ENCODE measurements around the gene PDXDC1. TPM values are rescaled to one million over a fixed set of nuclear protein-coding genes. Genes with fewer than 3 reads are reported as not detected.
"Not testable (repeated sequence)": the region's sequence is repeated elsewhere in the genome, so short reads cannot be mapped to it uniquely, and the experiment has no call there.

Gene PDXDC1
- total and polyA plus RNA-seq, 9 of the 15 experiments (the other 6 are each of a cell fraction or from before 2014, with no cell fraction given): 5.1 to 95.4 (median 45.8) TPM

GRCh38 chr16:14978908-14979307, 4.1 kb downstream of the PDXDC1 start:
- H3K9me3 ChIP-seq (replicated peaks; ENCODE audit: control insufficient read depth, insufficient read depth, low read depth, low read length); H3K9me1 ChIP-seq (ENCODE audit: control insufficient read depth, insufficient read depth, low read length); ATAC-seq; H3K27me3 ChIP-seq (ENCODE audit: control insufficient read depth in 2 of 2, insufficient read depth in 2 of 2, low read length in 2 of 2); H3K4me2 ChIP-seq (ENCODE audit: insufficient read depth, low read length); BruUV-seq (replicated peaks); POLR2A ChIA-PET; H3K9ac ChIP-seq (ENCODE audit: insufficient read depth in 1 of 2, low read depth in 2 of 2, low read length in 2 of 2); FAIRE-seq; H3K36me3 ChIP-seq (ENCODE audit: control insufficient read depth, insufficient read depth, low read length); DNase-seq (ENCODE audit: extremely low read depth in 1 of 4, low spot score in 3 of 4); H3K27ac ChIP-seq (ENCODE audit: extremely low read depth, low read depth, low read length); intact Hi-C loops (cut with micrococcal nuclease); in situ Hi-C loops (cut with MboI); H4K20me1 ChIP-seq (replicated peaks; ENCODE audit: control insufficient read depth, insufficient read depth, low read length); CTCF ChIA-PET (ENCODE audit: low intra/inter-chr PET ratio); H2AFZ ChIP-seq (ENCODE audit: low read depth, low read length); H3K4me3 ChIP-seq: not testable (repeated sequence)
- H3K4me1 ChIP-seq (replicated peaks in 1 of 2; ENCODE audit: control insufficient read depth in 2 of 2, insufficient read depth in 2 of 2, low read length in 2 of 2): peaks cover 3 to 12% of the 10 kb centered on the region in 2 experiments; a peak in 4 of 5 replicates
- 83% methylated on average over 4 of the region's 4 CpGs for WGBS (ENCODE audit: insufficient coverage, low coverage, missing lambda C conversion rate)
- peak in 1 of 2 experiments; percentile 67; a peak in 1 of 4 replicates for TF ChIP-seq SRF (CRISPR knock-in tag; IDR thresholded peaks at IDR 0.05)
- H3K79me2 ChIP-seq (ENCODE audit: control insufficient read depth, insufficient read depth, low read length): peaks cover 47% of the 10 kb centered on the region

DNA sequence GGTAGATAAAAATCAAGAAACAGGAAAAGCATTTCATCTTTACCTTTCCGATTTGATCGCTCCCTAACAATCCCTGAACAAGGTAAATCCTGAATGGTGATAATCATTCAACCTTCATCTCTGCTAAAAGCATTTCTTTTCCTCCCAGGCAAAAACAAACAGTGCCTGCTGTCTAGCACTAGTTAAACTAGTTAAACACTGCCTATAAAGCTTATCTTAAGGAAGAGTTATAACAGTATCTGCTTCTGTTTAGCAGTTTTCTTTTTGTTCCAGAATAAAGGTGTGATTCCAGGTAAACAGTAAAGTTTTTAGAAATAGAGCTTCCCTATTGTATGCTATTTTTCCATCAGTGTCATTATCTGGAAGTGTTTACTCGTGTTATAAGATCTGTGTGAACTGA, 6.4 kb downstream of the PDXDC1 start:
- H3K4me1 ChIP-seq (replicated peaks in 1 of 2; ENCODE audit: control insufficient read depth in 2 of 2, insufficient read depth in 2 of 2, low read length in 2 of 2); CTCF ChIA-PET (ENCODE audit: low intra/inter-chr PET ratio); FAIRE-seq; in situ Hi-C loops (cut with MboI); H3K36me3 ChIP-seq (ENCODE audit: control insufficient read depth, insufficient read depth, low read length); H2AFZ ChIP-seq (ENCODE audit: low read depth, low read length); H3K27me3 ChIP-seq (ENCODE audit: control insufficient read depth in 2 of 2, insufficient read depth in 2 of 2, low read length in 2 of 2); H3K9me1 ChIP-seq (ENCODE audit: control insufficient read depth, insufficient read depth, low read length); H3K27ac ChIP-seq (ENCODE audit: extremely low read depth, low read depth, low read length); intact Hi-C loops (cut with micrococcal nuclease); H3K9ac ChIP-seq (ENCODE audit: insufficient read depth in 1 of 2, low read depth in 2 of 2, low read length in 2 of 2); ATAC-seq; H4K20me1 ChIP-seq (replicated peaks; ENCODE audit: control insufficient read depth, insufficient read depth, low read length); H3K4me3 ChIP-seq; DNase-seq (ENCODE audit: extremely low read depth in 1 of 4, low spot score in 3 of 4); H3K9me3 ChIP-seq (replicated peaks; ENCODE audit: control insufficient read depth, insufficient read depth, low read depth, low read length); POLR2A ChIA-PET; BruUV-seq (replicated peaks); H3K4me2 ChIP-seq (ENCODE audit: insufficient read depth, low read length): not testable (repeated sequence)
- TF ChIP-seq, protein P1, sequence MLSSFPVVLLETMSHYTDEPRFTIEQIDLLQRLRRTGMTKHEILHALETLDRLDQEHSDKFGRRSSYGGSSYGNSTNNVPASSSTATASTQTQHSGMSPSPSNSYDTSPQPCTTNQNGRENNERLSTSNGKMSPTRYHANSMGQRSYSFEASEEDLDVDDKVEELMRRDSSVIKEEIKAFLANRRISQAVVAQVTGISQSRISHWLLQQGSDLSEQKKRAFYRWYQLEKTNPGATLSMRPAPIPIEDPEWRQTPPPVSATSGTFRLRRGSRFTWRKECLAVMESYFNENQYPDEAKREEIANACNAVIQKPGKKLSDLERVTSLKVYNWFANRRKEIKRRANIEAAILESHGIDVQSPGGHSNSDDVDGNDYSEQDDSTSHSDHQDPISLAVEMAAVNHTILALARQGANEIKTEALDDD (IDR thresholded peaks at IDR 0.05): peak; percentile 82
- H3K79me2 ChIP-seq (ENCODE audit: control insufficient read depth, insufficient read depth, low read length): peaks cover 33% of the 10 kb centered on the region
- 67% methylated on average over 3 of the region's 3 CpGs for WGBS (ENCODE audit: insufficient coverage, low coverage, missing lambda C conversion rate)

- H3K4me3 ChIP-seq; CTCF ChIA-PET (ENCODE audit: low intra/inter-chr PET ratio); H3K9ac ChIP-seq (ENCODE audit: insufficient read depth in 1 of 2, low read depth in 2 of 2, low read length in 2 of 2); H3K4me1 ChIP-seq (replicated peaks in 1 of 2; ENCODE audit: control insufficient read depth in 2 of 2, insufficient read depth in 2 of 2, low read length in 2 of 2); H4K20me1 ChIP-seq (replicated peaks; ENCODE audit: control insufficient read depth, insufficient read depth, low read length); ATAC-seq; H3K4me2 ChIP-seq (ENCODE audit: insufficient read depth, low read length); BruUV-seq (replicated peaks); H3K27me3 ChIP-seq (ENCODE audit: control insufficient read depth in 2 of 2, insufficient read depth in 2 of 2, low read length in 2 of 2); H3K27ac ChIP-seq (ENCODE audit: extremely low read depth, low read depth, low read length); H3K9me3 ChIP-seq (replicated peaks; ENCODE audit: control insufficient read depth, insufficient read depth, low read depth, low read length); H3K9me1 ChIP-seq (ENCODE audit: control insufficient read depth, insufficient read depth, low read length); in situ Hi-C loops (cut with MboI); intact Hi-C loops (cut with micrococcal nuclease); DNase-seq (ENCODE audit: extremely low read depth in 1 of 4, low spot score in 3 of 4); H2AFZ ChIP-seq (ENCODE audit: low read depth, low read length); H3K36me3 ChIP-seq (ENCODE audit: control insufficient read depth, insufficient read depth, low read length); POLR2A ChIA-PET: not testable (repeated sequence)
- peaks cover 21% of the 10 kb centered on the region for H3K79me2 ChIP-seq (ENCODE audit: control insufficient read depth, insufficient read depth, low read length)
- FAIRE-seq: peak; percentile 77
- no CpG with 5 or more reads among the region's 2 CpGs for WGBS (ENCODE audit: insufficient coverage, low coverage, missing lambda C conversion rate)
Measured at GRCh38 chr16:14982521-14982920, 7.7 kb downstream of the PDXDC1 start.

Measured in K562 (cell line).